ENCODE results near the gene NEAT1.

NEAT1 gene

GRCh38 chr11:65398362-65398910 lies 24.2 kb upstream of the NEAT1 start:
- TF ChIP-seq REST (IDR thresholded peaks at IDR 0.05; ENCODE audit: insufficient read depth in 1 of 2, low read depth in 2 of 2, low read length in 2 of 2) = no peak
- no peak for TF ChIP-seq TAF1 (IDR thresholded peaks at IDR 0.05; ENCODE audit: borderline replicate concordance, insufficient read depth, low read length)
- TF ChIP-seq SIN3A (IDR thresholded peaks at IDR 0.05; ENCODE audit: borderline replicate concordance, insufficient read depth, low read length) = no peak
- TF ChIP-seq POLR2AphosphoS5 (IDR thresholded peaks at IDR 0.05; ENCODE audit: low read depth, low read length) = no peak
- TF ChIP-seq FOXP2 (optimal IDR thresholded peaks at IDR 0.05; ENCODE audit: borderline replicate concordance, extremely low read depth, extremely low read length, insufficient read depth) = no peak

GRCh38 chr11:65399249-65399648 lies 23.3 kb upstream of the NEAT1 start:
- no peak for TF ChIP-seq REST (IDR thresholded peaks at IDR 0.05; ENCODE audit: insufficient read depth in 1 of 2, low read depth in 2 of 2, low read length in 2 of 2)
- no peak for TF ChIP-seq SIN3A (IDR thresholded peaks at IDR 0.05; ENCODE audit: borderline replicate concordance, insufficient read depth, low read length)
- TF ChIP-seq TAF1 (IDR thresholded peaks at IDR 0.05; ENCODE audit: borderline replicate concordance, insufficient read depth, low read length) = no peak
- no peak for TF ChIP-seq POLR2AphosphoS5 (IDR thresholded peaks at IDR 0.05; ENCODE audit: low read depth, low read length)
- TF ChIP-seq FOXP2 (optimal IDR thresholded peaks at IDR 0.05; ENCODE audit: borderline replicate concordance, extremely low read depth, extremely low read length, insufficient read depth) = no peak

- no peak for TF ChIP-seq FOXP2 (optimal IDR thresholded peaks at IDR 0.05; ENCODE audit: borderline replicate concordance, extremely low read depth, extremely low read length, insufficient read depth)
- no peak for TF ChIP-seq POLR2AphosphoS5 (IDR thresholded peaks at IDR 0.05; ENCODE audit: low read depth, low read length)
- TF ChIP-seq TAF1 (IDR thresholded peaks at IDR 0.05; ENCODE audit: borderline replicate concordance, insufficient read depth, low read length) = no peak
- TF ChIP-seq REST (IDR thresholded peaks at IDR 0.05; ENCODE audit: insufficient read depth in 1 of 2, low read depth in 2 of 2, low read length in 2 of 2) = no peak
- no peak for TF ChIP-seq SIN3A (IDR thresholded peaks at IDR 0.05; ENCODE audit: borderline replicate concordance, insufficient read depth, low read length)
Measured at GRCh38 chr11:65399845-65400244, 22.8 kb upstream of the NEAT1 start.

- TF ChIP-seq REST (IDR thresholded peaks at IDR 0.05; ENCODE audit: insufficient read depth in 1 of 2, low read depth in 2 of 2, low read length in 2 of 2) (no peak), FOXP2 (optimal IDR thresholded peaks at IDR 0.05; ENCODE audit: borderline replicate concordance, extremely low read depth, extremely low read length, insufficient read depth) (no peak), POLR2AphosphoS5 (IDR thresholded peaks at IDR 0.05; ENCODE audit: low read depth, low read length) (no peak; the same call in 1 of the 2 replicates), SIN3A (IDR thresholded peaks at IDR 0.05; ENCODE audit: borderline replicate concordance, insufficient read depth, low read length) (no peak), TAF1 (IDR thresholded peaks at IDR 0.05; ENCODE audit: borderline replicate concordance, insufficient read depth, low read length) (no peak)
Measured at GRCh38 chr11:65400307-65401072, 22.1 kb upstream of the NEAT1 start.
